Adrenal gland (tissue), 5 donors: Measurements from ENCODE around the gene CYP11A1.

Experiments
- CTCF ChIP-seq, 6 experiments: fragments of 450-650 bp in 4 of 6; fragments of 200-600 bp in 2 of 6; sonication (generic) in 1 of 6; IDR thresholded peaks; 1 replicate in 5 of 6; 2 replicates in 1 of 6; pipeline versions ENCODE4 v1.5.1 to v1.8.0; 2016 to 2021; ENCODE audit warnings: antibody characterized with exemption in 6 of 6, mild to moderate bottlenecking in 2 of 6, moderate library complexity in 1 of 6
- POLR2A ChIP-seq, 2 donors: fragments of 450-650 bp; IDR thresholded peaks; one replicate each; pipeline ENCODE4 v1.6.1; 2017; ENCODE audit warnings: antibody characterized with exemption in 2 of 2, mild to moderate bottlenecking in 2 of 2, moderate library complexity in 1 of 2
- donor health status: DM: no; HTN: no; CAD: no.

GRCh38 chr15:74313889-74314288 lies 53.6 kb downstream of the CYP11A1 start:
- TF ChIP-seq CTCF (IDR thresholded peaks at IDR 0.05) = no peak
- no peak for TF ChIP-seq POLR2A (IDR thresholded peaks at IDR 0.05)
